HG02678 (cell line): Measurements from ENCODE around the gene ATP4A.
A peak's percentile ranks its signal among the peaks of the same experiment; 100 is the strongest.

Experiments
- ATAC-seq: cut with Tn5 transposase; IDR thresholded peaks from one replicate; pipeline ENCODE4 v1.9.1; 2021; ENCODE audit warnings: mild to moderate bottlenecking, moderate library complexity; ENCODE audit not compliant: unreplicated experiment

ATP4A gene

DNA sequence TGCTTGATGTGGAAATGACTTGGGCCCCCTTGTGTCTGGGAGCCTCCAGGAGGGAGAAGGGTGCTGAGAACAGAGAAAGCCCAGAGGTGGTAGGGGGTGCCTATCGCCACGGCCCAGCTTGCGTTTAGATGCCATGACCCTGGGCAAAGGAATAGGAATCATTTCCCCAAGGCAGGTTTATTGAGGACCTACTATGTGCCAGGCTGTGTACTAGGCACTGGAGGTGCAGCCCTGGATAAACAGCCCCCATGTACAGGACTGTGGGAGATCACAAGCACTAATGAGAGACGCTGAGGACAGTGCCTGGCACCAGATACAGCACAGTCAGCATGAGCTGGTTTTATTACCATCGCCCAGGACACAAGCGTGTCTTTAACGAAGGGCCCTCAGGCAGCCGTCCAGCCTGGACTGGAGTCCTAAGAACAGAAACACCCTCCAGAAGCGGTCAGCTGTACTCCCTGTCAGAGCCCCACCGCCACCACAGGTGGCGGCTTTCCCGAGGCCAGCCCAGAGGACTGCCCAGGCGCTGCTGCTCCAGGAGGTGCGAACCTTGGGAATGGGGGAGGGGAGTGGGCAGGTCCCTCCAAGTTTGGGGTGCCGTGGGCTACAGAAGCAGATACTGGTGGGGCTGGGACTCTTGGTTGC is 13.5 kb downstream of the ATP4A start:
- ATAC-seq = no peak

DNA sequence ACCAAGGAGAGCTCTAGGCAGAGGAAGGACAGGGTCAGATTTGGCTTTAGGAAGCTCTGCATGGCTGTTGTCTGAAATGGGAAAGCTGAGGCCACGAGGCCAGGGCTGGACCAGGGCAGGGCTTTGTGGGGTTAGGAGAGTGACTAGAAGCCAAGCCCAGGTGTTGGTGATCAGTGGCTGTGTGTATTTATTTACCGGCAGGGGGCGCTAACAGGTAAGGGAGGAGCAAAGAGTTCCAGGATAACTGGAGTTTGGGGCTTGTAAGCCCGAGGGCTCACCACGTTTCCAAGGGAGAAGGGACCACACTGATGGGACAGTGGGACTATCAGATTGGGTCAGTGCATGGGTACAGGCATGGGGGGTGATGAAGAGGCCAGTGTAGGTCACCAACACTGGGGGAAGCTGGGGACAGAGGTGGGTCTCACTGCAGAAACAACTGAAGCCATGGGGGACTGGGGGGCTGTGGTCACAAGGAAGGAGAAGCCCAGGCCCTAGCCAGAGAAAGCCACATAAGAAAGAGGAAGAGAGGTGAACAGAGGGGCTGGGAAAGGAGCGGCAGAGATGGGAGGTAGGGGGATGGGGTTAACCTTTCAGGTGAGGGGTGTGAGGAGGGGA is 14.2 kb downstream of the ATP4A start:
- no peak for ATAC-seq

DNA sequence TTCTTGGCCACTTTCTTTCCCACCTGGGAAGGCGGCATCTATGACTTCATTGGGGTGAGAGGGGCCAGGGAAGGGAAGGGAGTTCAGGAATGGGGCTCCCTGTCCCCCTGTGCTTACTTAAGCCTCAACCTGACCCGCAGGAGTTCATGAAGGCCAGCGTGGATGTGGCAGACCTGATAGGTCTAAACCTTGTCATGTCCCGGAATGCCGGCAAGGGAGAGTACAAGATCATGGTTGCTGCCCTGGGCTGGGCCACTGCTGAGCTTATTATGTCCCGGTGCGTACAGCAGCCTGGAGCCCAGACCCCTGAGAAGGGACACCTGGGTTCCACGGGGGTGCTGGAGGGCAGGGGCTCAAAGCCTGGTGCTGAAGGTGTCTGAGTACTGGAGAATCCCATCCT is 16.9 kb downstream of the ATP4A start:
- no peak for ATAC-seq

DNA sequence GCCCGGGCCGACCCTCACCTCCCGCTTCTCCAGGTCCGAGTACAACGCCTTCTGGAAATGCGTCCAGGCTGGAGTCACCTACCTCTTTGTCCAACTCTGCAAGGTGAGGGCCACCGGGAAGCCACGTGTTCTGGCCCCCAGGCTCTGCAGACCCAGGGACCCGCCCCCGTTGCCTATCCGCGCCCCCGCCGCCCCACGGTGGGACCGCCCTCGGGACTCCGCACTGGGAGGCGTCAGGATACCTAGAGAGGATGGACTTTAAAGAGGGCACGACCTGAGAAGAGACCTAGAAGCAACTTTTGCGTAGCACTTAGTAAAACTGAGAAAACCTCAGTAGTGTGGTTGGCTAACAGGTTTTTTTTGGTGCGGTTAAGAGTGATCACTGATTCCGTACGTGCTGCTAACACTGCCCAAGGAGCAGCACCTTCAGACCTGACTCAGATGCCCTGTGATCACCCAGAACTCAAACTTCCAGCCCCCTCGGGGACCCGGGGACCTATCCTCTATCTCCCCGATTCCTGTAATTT is 17.5 kb downstream of the ATP4A start:
- ATAC-seq = peak; percentile 44

DNA sequence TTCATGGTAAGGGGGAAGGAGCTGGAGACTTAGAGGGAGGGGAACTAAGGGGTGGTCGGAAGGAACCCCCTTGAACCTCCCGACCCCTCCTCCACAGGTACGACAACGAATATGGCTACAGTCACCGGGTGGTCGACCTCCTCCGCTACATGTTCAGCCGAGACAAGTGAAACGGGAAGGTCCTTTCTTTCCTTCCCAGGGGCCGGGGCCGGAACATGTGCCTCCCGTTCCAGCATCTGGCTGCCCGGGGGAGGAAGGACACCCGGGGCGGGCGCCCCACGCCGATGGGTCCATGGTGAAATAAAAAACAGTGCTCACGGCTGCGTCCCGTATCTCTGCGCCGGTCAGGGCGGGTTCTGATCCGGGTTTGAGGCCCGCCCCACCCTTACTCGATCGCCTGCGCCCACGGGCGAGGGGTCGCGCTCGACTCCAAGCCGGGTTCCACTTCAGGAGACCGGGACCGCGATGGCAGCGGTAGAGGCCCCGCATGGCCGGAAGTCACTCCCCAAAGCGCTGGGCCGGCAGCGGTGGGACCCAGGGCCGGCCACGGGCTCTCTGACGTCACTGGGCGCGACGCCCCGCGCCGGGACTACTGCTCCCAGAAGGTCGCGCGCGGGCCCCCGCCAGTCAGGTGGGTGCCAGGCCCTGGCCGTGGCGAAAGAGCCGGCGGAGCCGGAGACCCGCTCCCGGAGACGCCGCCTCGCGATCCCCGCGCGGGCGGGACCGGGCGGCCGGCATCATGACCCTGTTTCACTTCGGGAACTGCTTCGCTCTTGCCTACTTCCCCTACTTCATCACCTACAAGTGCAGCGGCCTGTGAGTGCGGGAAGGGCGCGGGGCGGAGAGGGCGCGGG is 18.2 kb downstream of the ATP4A start, which contains the start of gene TMEM147:
TMEM147 (plus strand) TSS at position 626 of the 854 bp plus-strand sequence; CDS start at position 740, 114 bp downstream.
- peak; percentile 79 for ATAC-seq

DNA sequence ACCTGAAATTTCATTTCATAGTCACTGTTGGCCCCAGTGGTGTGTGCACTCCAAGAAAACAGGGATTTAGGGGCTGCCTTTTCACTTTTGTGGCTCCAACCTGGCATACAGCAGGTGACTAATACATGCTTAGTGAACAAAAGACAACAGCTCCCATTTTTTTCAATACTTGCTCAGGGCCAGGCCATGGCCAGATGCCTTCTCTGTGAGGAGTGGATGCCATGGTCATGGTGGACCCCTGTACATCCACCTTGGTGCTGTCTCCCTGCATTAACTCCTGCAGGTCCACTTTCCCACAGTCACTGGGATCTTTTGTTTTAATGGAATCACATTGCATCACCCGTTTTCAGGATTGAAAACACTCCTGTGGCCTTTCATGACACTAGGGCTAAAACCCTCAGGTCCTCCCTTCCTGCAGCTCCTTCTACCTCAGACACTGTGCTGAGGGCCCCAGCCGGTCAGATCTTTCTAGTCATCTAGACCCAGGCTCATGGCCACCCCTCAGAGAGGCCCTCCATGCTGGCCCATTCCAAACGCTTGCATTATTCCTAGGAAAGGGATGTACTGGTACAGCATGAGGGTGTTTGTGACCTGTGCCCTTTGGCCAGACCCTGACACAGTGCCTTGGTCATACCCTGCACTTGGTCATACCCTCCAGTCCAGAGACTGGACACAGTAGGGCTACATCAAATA is 19.2 kb downstream of the ATP4A start:
- no peak for ATAC-seq

DNA sequence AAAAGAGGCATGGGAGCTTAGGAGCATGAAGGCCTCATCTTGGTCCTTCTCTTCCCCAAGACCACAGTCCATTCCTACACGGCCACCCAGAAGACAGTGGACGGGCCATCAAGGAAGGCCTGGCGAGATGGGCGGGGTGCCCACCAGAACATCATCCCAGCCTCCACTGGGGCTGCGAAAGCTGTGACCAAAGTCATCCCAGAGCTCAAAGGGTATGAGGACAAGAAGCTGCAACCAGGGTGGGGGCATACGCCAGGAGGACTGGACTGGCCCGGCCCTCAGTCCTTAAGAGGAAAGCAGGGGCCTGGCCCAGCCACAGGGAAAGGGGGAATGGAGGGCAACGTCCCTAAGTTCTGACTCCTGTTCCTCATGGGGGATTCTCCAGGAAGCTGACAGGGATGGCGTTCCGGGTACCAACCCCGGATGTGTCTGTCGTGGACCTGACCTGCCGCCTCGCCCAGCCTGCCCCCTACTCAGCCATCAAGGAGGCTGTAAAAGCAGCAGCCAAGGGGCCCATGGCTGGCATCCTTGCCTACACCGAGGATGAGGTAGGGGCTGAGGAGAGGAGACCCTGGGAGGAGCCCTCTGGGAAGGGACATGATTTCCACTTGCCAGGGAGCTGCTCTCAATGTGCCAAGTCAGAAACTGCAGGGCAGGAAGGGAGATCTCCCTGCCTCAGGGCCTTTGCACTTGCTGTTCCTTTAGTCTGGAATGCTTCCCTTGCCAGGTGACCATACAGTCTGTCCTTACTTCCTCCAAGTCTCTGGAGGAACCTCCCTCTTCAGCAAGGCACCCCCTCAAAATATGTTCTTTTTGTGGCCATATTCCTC is 20.0 kb downstream of the ATP4A start:
- no peak for ATAC-seq

DNA sequence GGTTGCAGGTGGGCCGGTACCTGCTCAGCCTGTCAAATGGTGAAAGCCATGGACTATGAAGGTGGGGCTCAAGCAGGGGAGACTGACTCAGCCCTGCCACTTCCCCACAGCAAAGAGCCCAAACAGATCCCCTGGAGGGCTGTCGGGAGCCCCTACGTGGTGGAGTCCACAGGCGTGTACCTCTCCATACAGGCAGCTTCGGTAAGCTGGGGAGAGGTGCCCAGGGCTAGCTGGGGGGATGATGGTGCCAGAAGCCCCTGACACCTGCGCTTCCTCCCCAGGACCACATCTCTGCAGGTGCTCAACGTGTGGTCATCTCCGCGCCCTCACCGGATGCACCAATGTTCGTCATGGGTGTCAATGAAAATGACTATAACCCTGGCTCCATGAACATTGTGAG is 21.2 kb downstream of the ATP4A start:
- ATAC-seq = no peak

DNA sequence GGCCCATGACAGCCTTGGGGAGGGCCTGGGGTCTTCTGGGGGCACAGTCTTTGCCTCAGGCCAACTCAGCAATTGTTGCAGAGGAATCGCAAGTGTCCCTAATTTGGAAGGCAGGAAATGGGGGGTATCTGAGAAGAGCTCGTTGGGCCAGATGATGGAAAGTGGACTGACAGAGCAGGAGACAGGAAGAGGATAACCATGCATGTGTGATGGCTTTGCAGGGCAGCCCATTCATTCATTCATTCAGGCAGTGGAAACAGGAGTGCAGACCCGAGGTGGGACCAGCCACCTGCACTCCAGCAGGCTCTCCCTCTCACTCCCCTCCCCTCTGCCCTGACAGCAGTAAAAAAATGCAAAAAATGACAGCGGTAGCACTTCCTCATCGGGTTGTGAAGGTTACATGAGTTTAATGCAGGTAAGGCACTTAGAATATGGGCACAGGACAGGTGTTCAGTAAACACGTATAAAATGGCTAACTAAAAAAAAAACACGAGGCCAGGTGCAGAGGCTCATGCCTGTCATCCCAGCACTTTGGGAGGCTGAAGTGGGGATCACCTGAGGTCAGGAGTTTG is 23.0 kb downstream of the ATP4A start:
- no peak for ATAC-seq

DNA sequence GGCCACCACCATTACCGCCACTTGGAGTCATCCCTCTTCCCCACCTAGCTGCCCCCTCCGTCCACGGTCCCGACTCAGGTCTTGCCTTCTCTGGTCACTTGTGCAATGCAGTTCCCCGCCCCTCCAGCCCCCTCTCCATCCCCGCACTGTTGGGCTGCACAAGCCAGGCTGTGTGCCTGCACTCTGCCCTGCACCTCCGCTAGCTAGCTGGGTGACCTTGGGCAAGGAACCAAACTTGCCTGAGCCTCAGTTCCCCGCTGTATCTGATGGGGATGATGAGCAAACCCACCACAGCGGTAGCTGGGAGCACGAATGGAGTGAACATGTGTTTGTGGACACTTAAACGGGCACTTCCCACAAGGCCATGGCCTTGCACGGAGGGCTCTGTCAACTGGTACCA is 23.6 kb downstream of the ATP4A start:
- ATAC-seq = no peak

DNA sequence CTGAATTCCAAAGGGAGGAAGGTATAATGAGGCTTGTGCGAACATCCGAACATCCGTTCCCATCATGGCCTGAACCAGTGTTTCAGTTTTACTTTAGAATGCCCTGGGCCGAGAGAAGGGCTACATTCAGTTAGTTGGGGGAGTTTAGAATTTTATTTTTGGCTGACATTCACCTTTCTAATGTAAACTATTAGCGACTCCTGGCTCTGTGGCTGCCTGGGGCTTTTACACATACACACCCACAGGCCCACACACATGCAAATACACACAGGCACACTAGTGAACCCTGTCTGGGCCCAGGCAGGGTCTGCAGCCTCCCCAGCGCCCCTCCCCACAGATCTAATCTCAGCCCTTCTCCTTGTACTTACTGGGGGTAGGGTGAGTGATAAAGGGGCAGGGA is 24.1 kb downstream of the ATP4A start:
- ATAC-seq = no peak

DNA sequence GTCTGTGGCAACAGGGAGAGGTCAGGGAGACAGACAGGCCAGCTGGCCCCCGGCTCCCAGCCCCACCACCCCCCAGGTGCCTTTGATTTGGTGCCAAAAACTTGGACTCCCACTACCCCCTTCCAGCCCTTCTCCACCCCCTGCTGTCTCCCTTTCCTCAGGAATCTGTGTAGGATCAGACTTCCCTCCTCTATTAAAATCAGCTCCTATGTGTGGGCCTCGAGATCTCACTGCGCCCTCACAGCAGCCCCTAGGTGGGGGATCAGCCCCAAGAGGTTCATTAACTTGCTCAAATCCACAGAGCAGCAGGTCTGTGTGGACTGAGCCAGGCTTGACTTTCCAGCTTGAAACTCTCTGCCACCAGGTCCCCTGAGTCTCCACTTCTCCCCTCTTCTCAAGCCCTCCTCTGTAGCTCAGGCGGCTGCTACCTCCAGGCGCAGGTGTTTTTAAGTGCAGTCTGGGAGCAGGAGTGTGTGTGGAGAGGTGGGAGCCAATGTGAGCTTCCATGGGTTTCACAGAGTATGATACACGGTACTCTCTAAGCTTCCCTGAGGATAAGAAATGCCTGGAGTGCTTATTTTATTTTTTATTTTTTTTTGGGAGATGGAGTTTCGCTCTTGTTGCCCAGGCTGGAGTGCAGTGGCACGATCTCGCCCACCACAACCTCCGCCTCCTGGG is 28.5 kb downstream of the ATP4A start:
- ATAC-seq = no peak

DNA sequence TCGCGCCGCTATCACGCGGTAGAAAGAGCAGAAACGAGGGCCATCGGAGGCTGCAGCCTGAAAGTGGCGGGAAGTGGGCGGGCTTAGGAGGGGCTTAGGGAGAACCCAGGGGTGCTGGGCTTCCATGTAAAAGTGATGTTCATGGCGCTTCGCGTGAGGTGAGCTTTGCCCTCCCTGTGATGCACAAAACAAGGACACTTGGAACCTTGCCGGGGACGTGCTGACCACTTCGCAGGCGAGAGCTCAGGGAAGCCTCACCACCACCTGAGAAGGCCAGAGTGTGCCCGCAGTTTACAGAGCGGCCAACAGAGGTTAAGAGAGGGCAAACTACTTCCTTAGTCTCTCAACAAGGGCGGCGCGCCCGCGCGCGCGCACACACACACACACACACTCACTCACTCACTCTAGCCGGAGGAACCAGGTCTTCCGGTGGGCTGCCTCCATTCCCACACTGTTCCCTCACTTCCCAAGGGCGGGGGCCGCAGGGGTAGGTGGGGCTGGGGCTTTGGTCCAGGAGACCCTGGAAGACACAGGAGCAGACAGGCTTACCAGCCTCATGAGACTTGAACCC is 29.6 kb downstream of the ATP4A start:
- ATAC-seq = no peak

DNA sequence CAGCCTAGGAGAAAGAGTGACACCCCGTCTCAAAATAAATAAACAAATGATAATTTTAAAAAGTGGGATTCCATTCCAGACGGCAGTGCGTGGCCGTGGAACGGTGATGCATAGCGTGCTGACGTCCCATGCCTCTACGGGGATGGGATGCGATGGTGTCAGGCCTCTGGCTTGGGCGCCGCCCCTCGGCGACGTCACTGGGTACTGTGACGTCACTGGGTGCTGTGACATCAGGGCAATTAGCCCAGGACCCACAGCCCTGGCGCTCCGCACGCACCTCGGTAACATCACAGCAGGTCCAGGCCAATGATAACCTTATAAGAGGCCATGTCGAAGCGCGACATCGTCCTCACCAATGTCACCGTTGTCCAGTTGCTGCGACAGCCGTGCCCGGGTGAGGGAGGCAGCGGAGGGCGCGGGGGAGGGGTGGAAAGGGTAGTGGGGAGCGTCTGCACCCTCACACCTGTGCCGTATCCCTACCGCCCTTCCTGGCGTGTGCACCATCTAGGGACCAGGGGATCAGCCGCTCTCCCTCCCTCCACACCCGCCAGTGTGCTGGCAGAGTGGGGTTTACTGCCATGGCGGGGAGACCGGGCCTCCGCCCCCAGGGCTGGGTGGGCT is 30.1 kb downstream of the ATP4A start, which contains the start of gene GAPDHS:
GAPDHS (plus strand) TSS at position 256 of the 621 bp plus-strand sequence; CDS start at position 328, 72 bp downstream.
- no peak for ATAC-seq

DNA sequence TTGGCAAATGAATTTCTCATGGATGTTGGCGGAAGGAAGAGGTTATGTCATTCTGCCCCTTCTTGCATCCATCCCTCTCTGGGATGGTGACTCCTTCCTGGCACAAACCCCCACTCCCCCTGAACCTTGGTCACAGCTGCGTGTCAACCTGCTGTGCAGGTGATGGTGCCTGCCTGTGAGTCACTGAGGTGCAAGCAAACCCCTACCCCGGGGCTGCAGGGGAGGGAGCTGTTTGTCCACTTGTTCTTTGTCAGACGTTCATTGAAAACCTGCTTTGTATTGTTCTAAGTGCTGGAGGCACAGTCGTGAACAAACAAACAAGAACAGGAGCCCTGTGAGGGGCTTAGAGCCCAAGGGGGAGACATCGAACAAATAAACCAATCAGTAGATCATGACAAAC is 32.2 kb downstream of the ATP4A start:
- ATAC-seq = no peak

DNA sequence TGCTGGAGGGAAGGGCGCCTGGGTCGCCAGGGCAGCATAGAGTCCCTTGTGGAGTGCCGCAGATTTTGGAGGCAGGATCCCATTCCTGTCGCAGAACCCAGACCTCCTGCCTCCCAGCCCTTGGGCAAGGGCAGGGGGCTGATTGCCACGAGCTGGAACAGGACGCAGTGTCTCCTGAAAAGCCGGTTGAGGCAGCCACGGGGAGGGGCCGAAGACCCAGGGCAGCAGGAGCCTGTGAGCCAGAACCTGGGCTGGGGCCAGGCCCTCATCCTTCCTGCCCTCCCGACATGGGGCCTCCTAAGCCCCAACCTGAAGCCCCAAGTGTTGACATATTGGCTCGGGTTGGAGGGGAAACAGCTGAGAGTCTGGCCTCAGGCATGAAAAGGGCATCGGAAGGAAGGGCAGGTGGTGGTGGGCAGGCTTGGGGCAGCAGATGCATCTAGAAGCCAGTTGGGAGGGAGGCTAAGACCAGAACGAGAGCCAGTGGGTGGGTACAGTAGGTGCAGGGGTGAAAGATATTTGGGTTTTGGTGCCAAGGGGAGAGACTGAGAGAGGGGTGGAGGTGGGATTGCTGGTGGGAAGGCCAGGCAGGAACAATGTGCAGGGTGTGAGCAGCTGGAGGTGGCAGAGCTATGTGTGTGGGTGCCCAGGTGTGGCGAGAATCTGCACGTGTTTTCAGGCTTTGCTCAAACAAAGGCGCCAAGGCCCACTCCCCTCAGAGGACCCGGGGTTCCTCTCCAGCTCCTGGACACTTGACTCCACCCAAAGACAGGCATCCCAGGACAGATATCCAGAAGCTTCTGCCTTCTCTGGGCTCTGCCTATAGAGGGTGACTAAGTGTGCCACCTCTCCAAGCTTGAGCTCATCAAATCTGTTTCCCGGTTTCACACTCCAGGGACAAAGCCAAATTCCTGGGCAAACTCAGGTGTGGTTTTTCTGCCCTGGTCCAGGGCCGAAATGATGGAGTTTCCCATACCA is 33.9 kb downstream of the ATP4A start:
- ATAC-seq = no peak
